Aorta (tissue), 5 donors: ENCODE data around the gene PIWIL4. TPM values are rescaled to one million over a fixed set of nuclear protein-coding genes. Genes with fewer than 3 reads are reported as not detected.

Experiments
- ATAC-seq: fragments of 200-7000 bp; cut with Tn5 transposase; one replicate; pipeline ENCODE4 v1.9.1; 2022; ENCODE audit warnings: moderate library complexity; ENCODE audit not compliant: low FRiP score
- DNase-seq, 2 donors: peaks; one replicate each; pipeline ENCODE4 v3.0.0-alpha.2; 2020
- H3K27ac ChIP-seq, 2 donors: one replicate each; pipeline ENCODE4 v1.5.1; 2013; ENCODE audit warnings: low read length in 2 of 2, mild to moderate bottlenecking in 2 of 2, moderate library complexity in 2 of 2, control low read depth in 1 of 2, inconsistent platforms in 1 of 2, low read depth in 1 of 2
- H3K27me3 ChIP-seq, 2 donors: one replicate each; pipeline ENCODE4 v1.6.1; 2013; ENCODE audit warnings: control low read depth in 1 of 2, low read length in 1 of 2, mild to moderate bottlenecking in 1 of 2, moderate library complexity in 1 of 2; ENCODE audit not compliant: insufficient read depth in 2 of 2, control insufficient read depth in 1 of 2
- H3K36me3 ChIP-seq, 2 donors: one replicate each; pipeline ENCODE4 v1.6.1; 2013; ENCODE audit warnings: control low read depth in 1 of 2, low read length in 1 of 2, mild to moderate bottlenecking in 1 of 2; ENCODE audit not compliant: insufficient read depth in 2 of 2, control insufficient read depth in 1 of 2
- H3K4me1 ChIP-seq, 2 donors: one replicate each; pipeline ENCODE4 v1.6.1; 2013; ENCODE audit warnings: low read length in 2 of 2, control low read depth in 1 of 2, mild to moderate bottlenecking in 1 of 2, moderate library complexity in 1 of 2; ENCODE audit not compliant: insufficient read depth in 2 of 2, control insufficient read depth in 1 of 2
- H3K4me3 ChIP-seq, 2 donors: one replicate each; pipeline ENCODE4 v1.5.1; 2013; ENCODE audit warnings: low read length in 2 of 2, control low read depth in 1 of 2, mild to moderate bottlenecking in 1 of 2
- H3K9me3 ChIP-seq: one replicate; pipeline ENCODE4 v1.6.1; 2013; ENCODE audit warnings: mild to moderate bottlenecking, low read length; ENCODE audit not compliant: control insufficient read depth
- WGBS, 2 donors: extraction: QIAGEN DNeasy Blood & Tissue Kit; methylation state at CpG; one replicate each; pipeline ENCODE4 v1.1.7; 2013; 5-methylcytosine and 5-hydroxymethylcytosine counted together
- intact Hi-C, 2 donors: fragments of 100-400 bp; cut with DNase I; formaldehyde crosslinking; loops; one replicate each; pipeline versions ENCODE4 v1.14.2 to v1.15.0; 2022
- polyA plus RNA-seq, 2 donors: library from polyadenylated mRNA; stranded (reverse); fragments of 200-250 nt; gene quantifications; one replicate each; pipeline ENCODE4 v1.2.3, GENCODE V29; 2013
- total RNA-seq, 2 donors: library from RNA; stranded (reverse); fragmentation: NEBNext Ultra II Directional; extraction: Animal tissue kit (Norgen Biotek cat#: 25700); gene quantifications; one replicate each; pipeline ENCODE4 v1.2.1, GENCODE V29; 2021
- donor health status: healthy with polysubstance abuse.
- donor health status: Bipolar disorder and iron deficiency.
- donor health status: DM: no; HTN: no; CAD: no.
- donor health status: DM: no; HTN: no; CAD: no.
- donor health status: DM: yes; HTN: yes; CAD: no.

PIWIL4 gene
- total and polyA plus RNA-seq, 4 donors: 2.8 to 12.9 (median 5.7) TPM

DNA sequence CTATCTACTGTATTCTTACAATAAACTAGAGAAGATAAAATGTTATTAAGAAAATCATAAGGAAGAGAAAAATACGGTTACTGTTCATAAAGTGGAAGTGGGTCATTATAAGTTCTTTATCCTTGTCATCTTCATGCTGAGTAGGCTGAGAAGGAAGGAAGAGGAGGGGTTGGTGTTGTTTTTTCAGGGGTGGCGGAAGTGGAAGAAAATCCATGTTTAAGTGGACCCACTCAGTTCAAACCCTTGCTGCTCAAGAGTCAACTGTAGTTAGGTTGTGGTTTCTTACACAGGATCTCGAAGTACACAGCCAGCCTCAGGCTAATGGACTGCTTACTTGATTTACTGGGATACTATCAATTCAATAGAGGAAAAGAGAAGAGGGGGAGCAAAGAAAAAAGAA lies 63.1 kb downstream of the PIWIL4 start:
- H3K27ac ChIP-seq: no peak overlapping the region
- no peak for DNase-seq
- no peaks in the 10 kb centered on the region for H3K27me3 ChIP-seq
- ATAC-seq: no peak
- intact Hi-C loops: no loop called here
- 85 to 87% methylated on average over 3 of the region's 3 CpGs for WGBS, 2 donors
- no peak overlapping the region for H3K4me3 ChIP-seq
- H3K4me1 ChIP-seq: no peaks in the 10 kb centered on the region
- no peaks in the 10 kb centered on the region for H3K36me3 ChIP-seq
- H3K9me3 ChIP-seq: peaks cover 4% of the 10 kb centered on the region

DNA sequence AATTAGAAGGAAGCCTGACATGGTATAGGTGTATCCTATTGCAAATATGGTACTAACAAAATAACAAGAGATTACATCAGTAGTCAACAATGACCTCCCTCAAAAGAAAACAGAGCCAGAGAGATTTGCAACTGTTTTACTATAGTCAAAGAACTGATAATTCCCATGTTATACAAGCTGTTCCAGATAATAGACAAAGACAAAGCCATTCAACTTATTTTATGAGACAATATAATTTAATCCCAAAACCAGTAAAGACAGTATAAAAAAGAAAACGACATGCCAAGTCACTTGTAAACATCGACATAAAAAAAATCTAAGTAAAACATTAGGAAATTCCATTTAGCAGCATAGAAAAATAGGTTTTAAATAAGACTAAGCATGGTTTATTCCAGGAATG lies 65.2 kb downstream of the PIWIL4 start:
- no peaks in the 10 kb centered on the region for H3K36me3 ChIP-seq
- no peaks in the 10 kb centered on the region for H3K27me3 ChIP-seq
- H3K4me1 ChIP-seq: no peaks in the 10 kb centered on the region
- H3K9me3 ChIP-seq: no peaks in the 10 kb centered on the region
- no peak for ATAC-seq
- 63 to 75% methylated on average over 2 of the region's 2 CpGs for WGBS, 2 donors
- DNase-seq: no peak
- intact Hi-C loops: no loop called here
- H3K27ac ChIP-seq: no peak overlapping the region
- no peak overlapping the region for H3K4me3 ChIP-seq

DNA sequence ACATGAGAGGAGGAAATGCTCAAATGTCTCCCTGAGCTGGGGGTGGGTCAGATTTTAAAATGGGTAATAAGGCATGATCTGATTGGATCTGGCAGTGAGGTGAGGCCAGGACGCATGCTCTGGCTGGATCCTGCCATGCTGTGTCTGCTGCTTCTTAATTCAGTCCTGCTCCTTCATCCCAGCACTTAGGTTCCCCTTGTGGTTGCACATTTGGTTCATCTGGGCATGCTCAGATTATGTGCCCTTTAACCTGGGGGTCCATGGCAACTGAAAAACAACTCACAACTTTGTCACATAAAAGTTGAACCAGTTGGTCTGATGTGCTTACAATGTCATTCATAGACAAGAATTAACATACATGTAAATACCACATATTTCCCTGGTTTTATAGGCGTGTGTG lies 67.9 kb downstream of the PIWIL4 start:
- no peak for ATAC-seq
- H3K4me3 ChIP-seq: no peak overlapping the region
- peaks cover 2 to 3% of the 10 kb centered on the region in 2 donors for H3K4me1 ChIP-seq
- H3K27me3 ChIP-seq: no peaks in the 10 kb centered on the region
- no peaks in the 10 kb centered on the region for H3K36me3 ChIP-seq
- no peak for DNase-seq
- intact Hi-C loops: no loop called here
- H3K27ac ChIP-seq: no peak overlapping the region
- no peaks in the 10 kb centered on the region for H3K9me3 ChIP-seq
- WGBS, 2 donors: 84 to 87% methylated on average over 2 of the region's 2 CpGs

DNA sequence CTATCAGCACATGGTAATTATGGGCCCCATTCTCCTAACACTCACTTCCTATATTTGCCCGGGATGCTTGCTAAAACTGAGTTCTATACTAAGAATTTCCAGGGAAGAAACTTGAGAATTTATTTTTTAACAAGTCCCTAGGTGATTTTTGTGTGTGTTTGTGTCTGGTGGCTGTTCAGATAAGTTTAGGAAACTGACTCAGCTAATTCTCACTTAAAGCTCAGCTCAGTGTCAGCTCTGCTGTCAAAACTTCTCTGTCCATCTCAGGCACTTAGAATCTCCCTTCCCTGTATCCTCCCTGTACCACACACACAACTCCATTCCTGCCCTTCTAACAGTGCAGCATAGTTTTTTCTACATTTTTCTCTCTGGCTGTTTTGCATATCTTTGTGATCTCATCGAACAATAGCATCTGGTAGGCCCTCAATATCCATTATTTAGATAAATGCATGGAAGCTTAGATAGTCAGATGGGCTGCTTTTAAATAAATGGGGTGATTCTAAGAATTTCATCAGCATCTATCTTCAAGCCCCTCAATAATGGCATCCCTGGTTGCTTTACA lies 69.3 kb downstream of the PIWIL4 start:
- intact Hi-C loops: no loop called here
- H3K4me3 ChIP-seq: no peak overlapping the region
- no peak for ATAC-seq

DNA sequence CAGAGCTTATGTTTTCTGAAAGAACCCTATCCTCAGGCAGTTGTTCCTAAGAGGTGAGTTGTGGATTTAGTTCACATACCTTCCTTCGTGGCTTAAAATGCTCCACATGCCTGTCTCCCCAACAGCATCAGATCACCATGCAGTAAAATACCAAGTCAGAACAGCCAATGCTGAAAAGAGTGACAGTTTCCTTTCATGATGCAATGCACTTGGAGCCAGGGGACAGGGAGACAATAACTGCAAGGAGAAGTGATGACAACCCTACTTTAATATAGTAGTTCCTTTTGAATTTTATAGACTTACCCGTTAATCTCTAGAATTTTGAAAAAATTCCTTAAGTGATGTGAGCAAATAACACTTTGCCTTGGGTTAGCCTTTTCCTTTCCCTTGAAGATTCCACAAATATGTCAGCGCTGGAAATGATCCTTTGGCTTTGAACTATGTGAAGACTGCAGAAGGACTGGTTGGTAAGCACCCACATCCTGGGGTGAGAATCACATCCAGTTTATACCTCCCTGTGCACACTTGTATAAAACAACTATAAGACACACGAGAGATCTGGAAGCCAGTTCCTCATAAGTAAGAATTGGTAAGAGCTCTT lies 71.2 kb downstream of the PIWIL4 start:
- Histone ChIP-seq H3K27ac (no peak overlapping the region), H3K36me3 (no peaks in the 10 kb centered on the region), H3K27me3 (no peaks in the 10 kb centered on the region), H3K9me3 (no peaks in the 10 kb centered on the region), H3K4me3 (no peak overlapping the region), H3K4me1 (peaks cover 2 to 3% of the 10 kb centered on the region in 2 donors)
- ATAC-seq (peak; percentile 26), DNase-seq (no peak)
- intact Hi-C loops: no loop called here
- 61 to 68% methylated on average over 4 of the region's 4 CpGs for WGBS, 2 donors

More for the DNA sequence above, 69.3 kb downstream of the PIWIL4 start:
- H3K4me1 ChIP-seq: peaks cover 2 to 3% of the 10 kb centered on the region in 2 donors
- WGBS, 2 donors: 87 to 91% methylated on average over 2 of the region's 2 CpGs
- H3K27ac ChIP-seq: no peak overlapping the region
- no peak for DNase-seq
- H3K27me3 ChIP-seq: no peaks in the 10 kb centered on the region
- H3K9me3 ChIP-seq: no peaks in the 10 kb centered on the region
- H3K36me3 ChIP-seq: no peaks in the 10 kb centered on the region

DNA sequence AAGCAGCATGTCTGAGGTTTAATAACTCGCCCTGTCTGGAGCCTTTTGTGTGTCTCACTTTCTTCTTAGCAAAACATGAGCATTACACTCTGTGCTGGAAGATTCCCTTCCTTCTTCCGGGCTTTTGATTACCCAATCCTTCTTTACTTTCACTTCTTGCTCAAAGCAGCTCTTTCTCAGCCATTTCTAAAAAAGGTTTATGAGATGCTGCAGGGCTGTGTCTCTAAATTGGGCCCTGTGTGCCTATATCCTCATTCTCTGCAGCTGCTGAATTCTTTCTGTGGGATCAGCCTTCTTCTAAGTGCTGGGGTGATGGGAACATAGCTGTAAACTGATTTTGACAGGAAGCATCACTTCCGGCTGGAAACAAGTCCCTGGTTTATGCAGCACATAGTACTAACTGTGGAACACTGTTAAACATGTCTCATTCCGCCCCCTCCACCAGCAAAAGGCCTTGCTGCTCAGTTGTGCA lies 71.8 kb downstream of the PIWIL4 start:
- DNase-seq: no peak
- Histone ChIP-seq H3K27me3 (no peaks in the 10 kb centered on the region), H3K4me3 (no peak overlapping the region), H3K27ac (peak overlapping the region in 1 of 2 donors; percentile 42), H3K9me3 (no peaks in the 10 kb centered on the region), H3K4me1 (peaks cover 2 to 3% of the 10 kb centered on the region in 2 donors), H3K36me3 (no peaks in the 10 kb centered on the region)
- intact Hi-C loops: no loop called here
- peak; percentile 52 for ATAC-seq
- WGBS, 2 donors: 53 to 59% methylated on average over 4 of the region's 4 CpGs

DNA sequence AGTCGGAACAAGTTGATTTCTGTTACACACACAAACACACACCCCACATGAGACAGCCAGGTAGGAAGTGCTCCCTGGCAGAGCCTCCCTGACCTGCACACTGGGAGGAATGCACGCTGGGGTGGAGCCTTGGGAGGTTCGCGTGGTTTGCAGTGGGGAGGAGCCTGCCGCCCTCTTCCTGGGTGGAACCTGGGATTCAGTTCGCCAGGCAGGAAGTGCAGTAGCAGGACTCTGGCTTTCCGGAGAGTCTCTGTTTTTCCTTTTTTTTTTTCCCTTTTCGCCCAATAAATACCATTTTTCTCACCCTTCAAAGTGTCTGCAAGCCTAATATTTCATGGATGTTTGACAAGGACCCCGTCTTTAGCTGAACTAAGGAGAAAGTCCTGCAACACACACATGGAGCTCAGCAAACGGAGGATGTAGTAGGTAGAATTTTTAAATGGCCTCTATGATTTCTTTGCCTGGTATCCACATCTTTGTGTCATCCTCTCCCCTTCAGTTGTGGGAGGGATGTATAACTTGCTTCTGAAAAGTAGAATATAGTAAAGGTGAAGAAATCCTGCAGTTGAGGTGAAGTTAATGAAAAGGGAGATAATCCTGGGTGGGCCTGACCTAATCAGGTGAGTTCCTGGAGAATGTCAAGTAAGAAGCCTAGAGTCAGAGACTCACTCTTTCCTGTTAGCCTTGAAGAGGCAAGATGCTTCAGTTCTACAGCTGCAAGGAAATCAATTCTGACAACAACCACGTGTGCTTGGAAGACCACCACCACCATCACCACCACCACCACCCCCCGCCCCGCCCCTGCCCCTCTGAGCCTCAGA lies 72.9 kb downstream of the PIWIL4 start:
- Histone ChIP-seq H3K36me3 (no peaks in the 10 kb centered on the region), H3K4me1 (peaks cover 2 to 3% of the 10 kb centered on the region in 2 donors), H3K4me3 (no peak overlapping the region), H3K27me3 (no peaks in the 10 kb centered on the region), H3K9me3 (no peaks in the 10 kb centered on the region), H3K27ac (no peak overlapping the region)
- intact Hi-C loops: no loop called here
- 90 to 92% methylated on average over 13 of the region's 13 CpGs for WGBS, 2 donors
- DNase-seq: peak in 1 of 2 donors; percentile 55
- ATAC-seq: no peak

DNA sequence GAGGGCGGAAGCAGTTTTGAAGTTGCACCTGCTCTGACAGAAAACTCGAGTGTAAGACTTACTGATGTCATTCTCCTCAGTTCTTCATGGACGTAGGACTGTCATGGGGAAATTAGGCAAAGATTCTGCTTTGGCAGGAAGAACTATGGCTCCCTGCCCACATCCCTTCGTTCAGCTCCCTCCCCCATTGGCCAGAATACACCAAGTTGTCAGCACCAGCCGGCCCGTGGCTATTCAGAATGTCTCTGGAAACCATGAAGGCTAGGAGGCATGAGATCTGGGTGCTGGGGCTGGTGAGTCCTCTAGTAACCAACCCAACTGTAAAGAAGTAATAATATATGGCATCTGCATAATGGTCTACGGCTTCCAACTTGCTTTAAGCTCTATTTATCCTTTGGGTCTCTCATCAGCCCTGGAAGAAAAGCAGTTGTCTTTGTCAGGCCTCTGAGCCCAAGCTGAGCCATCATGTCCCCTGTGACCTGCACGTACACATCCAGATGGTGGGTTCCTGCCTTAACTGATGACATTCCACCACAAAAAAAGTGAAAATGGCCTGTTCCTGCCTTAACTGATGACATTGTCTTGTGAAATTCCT lies 74.1 kb downstream of the PIWIL4 start:
- DNase-seq (peak in 1 of 2 donors; percentile 48), ATAC-seq (peak; percentile 26)
- Histone ChIP-seq H3K27me3 (no peaks in the 10 kb centered on the region), H3K4me1 (peaks cover 2 to 3% of the 10 kb centered on the region in 2 donors), H3K27ac (no peak overlapping the region), H3K9me3 (no peaks in the 10 kb centered on the region), H3K4me3 (no peak overlapping the region), H3K36me3 (no peaks in the 10 kb centered on the region)
- intact Hi-C loops: no loop called here
- 42% methylated on average over 8 of the region's 8 CpGs for WGBS, 2 donors
